ENCODE measurements around the gene SMARCD3. TPM values are rescaled to one million over a fixed set of nuclear protein-coding genes. Genes with fewer than 3 reads are reported as not detected.

SMARCD3 gene
- total RNA-seq, 2 experiments from 2014 or later: 11.8 to 14.8 TPM

GRCh38 chr7:151209588-151209987 is 38.9 kb downstream of the SMARCD3 start:
- ChIA-PET POLR2A (no interaction called here), CTCF (no interaction called here)
- H3K9me3 Mint-ChIP-seq: no peaks in the 10 kb centered on the region
- no peaks in the 10 kb centered on the region for H3K27me3 Mint-ChIP-seq
- H3K4me1 Mint-ChIP-seq (ENCODE audit: low read depth): peaks cover 28% of the 10 kb centered on the region
- DNase-seq (no peak), ATAC-seq (ENCODE audit: poor library complexity) (no peak)
- no peak overlapping the region for H3K4me3 ChIP-seq (ENCODE audit: low read length)
- no peak overlapping the region for H3K27ac Mint-ChIP-seq
- H3K27ac ChIP-seq (ENCODE audit: low read depth in 1 of 2, low read length in 2 of 2): no peak overlapping the region
- no peak overlapping the region for H3K4me3 Mint-ChIP-seq
- peaks cover 21% of the 10 kb centered on the region for H3K36me3 ChIP-seq (ENCODE audit: insufficient read depth, low read length)
- H3K4me1 ChIP-seq (ENCODE audit: insufficient read depth, low read length): peaks cover 55% of the 10 kb centered on the region
- H3K36me3 Mint-ChIP-seq (ENCODE audit: low read depth): peaks cover 35% of the 10 kb centered on the region
- H3K9me3 ChIP-seq (ENCODE audit: control insufficient read depth in 1 of 2, insufficient read depth in 1 of 2, low read length in 2 of 2): no peaks in the 10 kb centered on the region
- no peak for TF ChIP-seq CTCF (IDR thresholded peaks at IDR 0.05)
- intact Hi-C loops (cut with DNase I, micrococcal nuclease): no loop called here
- H3K27me3 ChIP-seq (ENCODE audit: control insufficient read depth in 1 of 2, insufficient read depth in 2 of 2, low read length in 2 of 2): no peaks in the 10 kb centered on the region

GRCh38 chr7:151208253-151208862 is 40.1 kb downstream of the SMARCD3 start:
- intact Hi-C loops (cut with DNase I, micrococcal nuclease): no loop called here
- Histone ChIP-seq H3K4me1 (ENCODE audit: insufficient read depth, low read length) (peaks cover 58% of the 10 kb centered on the region), H3K4me3 (ENCODE audit: low read length) (no peak overlapping the region), H3K27ac (ENCODE audit: low read depth in 1 of 2, low read length in 2 of 2) (peak overlapping the region in 1 of 2 donors; percentile 65), H3K27me3 (ENCODE audit: control insufficient read depth in 1 of 2, insufficient read depth in 2 of 2, low read length in 2 of 2) (no peaks in the 10 kb centered on the region), H3K9me3 (ENCODE audit: control insufficient read depth in 1 of 2, insufficient read depth in 1 of 2, low read length in 2 of 2) (no peaks in the 10 kb centered on the region), H3K36me3 (ENCODE audit: insufficient read depth, low read length) (peaks cover 8% of the 10 kb centered on the region)
- Mint-ChIP-seq H3K36me3 (ENCODE audit: low read depth) (peaks cover 23% of the 10 kb centered on the region), H3K4me3 (no peak overlapping the region), H3K9me3 (no peaks in the 10 kb centered on the region), H3K27ac (peak overlapping the region; percentile 71), H3K27me3 (no peaks in the 10 kb centered on the region), H3K4me1 (ENCODE audit: low read depth) (peaks cover 28% of the 10 kb centered on the region)
- ChIA-PET POLR2A (interaction anchor here (0.8 to 2.8 kb wide), 4 partner anchors 8 to 69 kb away, joined by 3 to 14 read pairs (median 4); partner anchors contain the start of genes ABCF2 and CHPF2), CTCF (interaction anchor here (1.4 to 2.0 kb wide), 2 partner anchors 36 to 84 kb away, joined by 5 to 9 read pairs; no protein-coding TSS in a partner anchor)
- ATAC-seq (ENCODE audit: poor library complexity): no peak
- no peak for TF ChIP-seq CTCF (IDR thresholded peaks at IDR 0.05)
- DNase-seq: no peak

- peak overlapping the region in 1 of 2 donors; percentile 65 for H3K27ac ChIP-seq (ENCODE audit: low read depth in 1 of 2, low read length in 2 of 2)
- H3K4me1 Mint-ChIP-seq (ENCODE audit: low read depth): peaks cover 28% of the 10 kb centered on the region
- no peaks in the 10 kb centered on the region for H3K27me3 Mint-ChIP-seq
- H3K9me3 ChIP-seq (ENCODE audit: control insufficient read depth in 1 of 2, insufficient read depth in 1 of 2, low read length in 2 of 2): no peaks in the 10 kb centered on the region
- peak overlapping the region; percentile 71 for H3K27ac Mint-ChIP-seq
- POLR2A ChIA-PET: interaction anchor here (0.8 to 2.8 kb wide), 4 partner anchors 9 to 69 kb away, joined by 3 to 14 read pairs (median 4); partner anchors contain the start of genes ABCF2 and CHPF2
- no peak for ATAC-seq (ENCODE audit: poor library complexity)
- H3K27me3 ChIP-seq (ENCODE audit: control insufficient read depth in 1 of 2, insufficient read depth in 2 of 2, low read length in 2 of 2): no peaks in the 10 kb centered on the region
- H3K4me1 ChIP-seq (ENCODE audit: insufficient read depth, low read length): peaks cover 58% of the 10 kb centered on the region
- peaks cover 17% of the 10 kb centered on the region for H3K36me3 Mint-ChIP-seq (ENCODE audit: low read depth)
- TF ChIP-seq CTCF (IDR thresholded peaks at IDR 0.05): no peak
- peaks cover 4% of the 10 kb centered on the region for H3K36me3 ChIP-seq (ENCODE audit: insufficient read depth, low read length)
- H3K4me3 Mint-ChIP-seq: no peak overlapping the region
- no peaks in the 10 kb centered on the region for H3K9me3 Mint-ChIP-seq
- no peak for DNase-seq
- intact Hi-C loops (cut with DNase I, micrococcal nuclease): loop anchor here in 1 of 2 experiments (2.0 kb wide), 1 partner anchor 19 kb away; the partner anchor contains the start of gene ABCF2
- CTCF ChIA-PET: interaction anchor here (1.4 to 2.0 kb wide), 2 partner anchors 36 to 84 kb away, joined by 5 to 9 read pairs; no protein-coding TSS in a partner anchor
- no peak overlapping the region for H3K4me3 ChIP-seq (ENCODE audit: low read length)
These were observed 40.7 kb downstream of the SMARCD3 start for GRCh38 chr7:151207804-151208203.
